MCF 10A (cell line): Measurements from ENCODE around the gene BLOC1S3. TPM values are rescaled to one million over a fixed set of nuclear protein-coding genes. Genes with fewer than 3 reads are reported as not detected.

Experiments used
- BruUV-seq: library from RNA; stranded (reverse); fragments of 400-500 nt; replicated peaks from 2 replicates; lab custom pipeline; 2021; lab: Mats Ljungman, UMichigan
- CTCF ChIA-PET: fragments of 300-600 bp; sonication (Branson Sonifier 250); formaldehyde crosslinking; extraction: SDS; loops from one replicate; lab custom pipeline; 2021; ENCODE audit warnings: antibody characterized with exemption, inconsistent platforms; lab: Yijun Ruan, JAX
- POLR2A ChIA-PET: fragments of 300-600, 350-650 bp; sonication (Branson Sonifier 250); formaldehyde crosslinking; extraction: SDS; loops from one replicate; lab custom pipeline; 2020; ENCODE audit warnings: antibody characterized with exemption, inconsistent platforms; lab: Yijun Ruan, JAX
- DNase-seq: peaks from one replicate; pipeline ENCODE4 v3.0.0-alpha.2; 2018; ENCODE audit not compliant: unreplicated experiment
- H3K27ac Mint-ChIP-seq: one replicate; pipeline ENCODE4 v1.8.0; 2022; ENCODE audit warnings: mild to moderate bottlenecking, low read depth, mixed read lengths; ENCODE audit not compliant: unreplicated experiment
- H3K27me3 Mint-ChIP-seq: one replicate; pipeline ENCODE4 v1.8.0; 2022; ENCODE audit warnings: mixed read lengths; ENCODE audit not compliant: insufficient read depth, unreplicated experiment
- H3K36me3 Mint-ChIP-seq: one replicate; pipeline ENCODE4 v1.8.0; 2022; ENCODE audit warnings: mild to moderate bottlenecking, moderate library complexity, mixed read lengths; ENCODE audit not compliant: insufficient read depth, unreplicated experiment
- H3K4me1 Mint-ChIP-seq: one replicate; pipeline ENCODE4 v1.8.0; 2022; ENCODE audit warnings: mixed read lengths; ENCODE audit not compliant: insufficient read depth, unreplicated experiment
- H3K4me3 Mint-ChIP-seq: one replicate; pipeline ENCODE4 v1.8.0; 2022; ENCODE audit warnings: mild to moderate bottlenecking, moderate library complexity, mixed read lengths; ENCODE audit not compliant: unreplicated experiment
- H3K9me3 Mint-ChIP-seq: one replicate; pipeline ENCODE4 v1.8.0; 2022; ENCODE audit warnings: mixed read lengths; ENCODE audit not compliant: unreplicated experiment
- CTCF ChIP-seq: fragments of 200-600 bp; IDR thresholded peaks from one replicate; pipeline ENCODE4 v1.8.0; 2022; ENCODE audit warnings: antibody characterized with exemption, mild to moderate bottlenecking; ENCODE audit not compliant: unreplicated experiment
- intact Hi-C: fragments of 100-400 bp; cut with micrococcal nuclease; formaldehyde crosslinking; loops from 2 replicates; pipeline ENCODE4 v1.14.1; 2022
- total RNA-seq: library from RNA; stranded (reverse); gene quantifications from 2 replicates; pipeline ENCODE4 v1.2.3, GENCODE V29; 2022

The BLOC1S3 gene
- total RNA-seq, 1 experiment from 2014 or later = 14.0 TPM

DNA sequence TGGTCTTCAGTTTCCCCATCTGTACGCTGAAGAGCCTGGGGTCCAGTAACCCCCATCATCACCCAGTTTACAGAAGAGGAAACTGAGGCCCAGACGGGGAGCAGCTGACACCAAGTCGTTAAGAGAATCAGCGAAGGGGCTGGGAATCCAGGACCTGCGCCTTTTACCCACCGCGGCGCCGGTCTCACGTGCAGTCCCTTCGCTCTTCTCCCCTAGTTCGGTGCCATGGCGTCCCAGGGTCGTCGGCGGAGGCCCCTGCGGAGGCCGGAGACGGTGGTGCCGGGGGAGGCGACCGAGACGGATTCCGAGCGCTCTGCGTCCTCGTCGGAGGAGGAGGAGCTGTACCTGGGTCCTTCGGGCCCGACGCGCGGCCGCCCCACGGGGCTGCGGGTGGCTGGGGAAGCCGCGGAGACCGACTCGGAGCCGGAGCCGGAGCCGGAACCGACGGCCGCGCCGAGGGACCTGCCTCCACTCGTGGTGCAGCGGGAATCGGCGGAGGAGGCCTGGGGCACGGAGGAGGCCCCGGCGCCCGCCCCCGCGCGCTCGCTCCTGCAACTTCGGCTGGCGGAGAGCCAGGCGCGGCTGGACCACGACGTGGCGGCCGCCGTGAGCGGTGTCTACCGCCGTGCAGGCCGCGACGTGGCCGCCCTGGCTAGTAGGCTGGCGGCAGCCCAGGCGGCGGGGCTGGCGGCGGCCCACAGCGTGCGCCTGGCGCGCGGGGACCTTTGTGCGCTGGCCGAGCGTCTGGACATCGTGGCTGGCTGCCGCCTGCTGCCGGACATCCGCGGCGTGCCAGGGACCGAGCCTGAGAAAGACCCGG is 698 bp downstream of the BLOC1S3 start:
- Mint-ChIP-seq H3K27me3 (no peaks in the 10 kb centered on the region), H3K9me3 (no peaks in the 10 kb centered on the region), H3K36me3 (peaks cover 4% of the 10 kb centered on the region), H3K4me3 (peak overlapping the region; percentile 87), H3K27ac (peak overlapping the region; percentile 96), H3K4me1 (peaks cover 27% of the 10 kb centered on the region)
- POLR2A ChIA-PET = interaction anchor here (0.6 to 3.1 kb wide), 27 partner anchors 8 to 448 kb away, joined by 3 to 61 read pairs (median 5); partner anchors contain the start of genes CLASRP, CLPTM1, GEMIN7 and NKPD1
- BruUV-seq = TSS peak; percentile 49
- peak; percentile 42 for DNase-seq
- TF ChIP-seq CTCF = no peak
- intact Hi-C loops = loop anchor here (5.0 kb wide), 1 partner anchor 87 kb away; the partner anchor contains the start of gene PPP1R37
- CTCF ChIA-PET = interaction anchor here (0.6 to 1.7 kb wide), 10 partner anchors 8 to 408 kb away, joined by 3 to 5 read pairs (median 4); partner anchors contain the start of genes EXOC3L2 and PPP1R37

GRCh38 chr19:45179892-45180370 is 1.3 kb downstream of the BLOC1S3 start:
- peak overlapping the region; percentile 87 for H3K4me3 Mint-ChIP-seq
- no peaks in the 10 kb centered on the region for H3K27me3 Mint-ChIP-seq
- TF ChIP-seq CTCF = no peak
- DNase-seq = no peak
- no peak overlapping the region for H3K27ac Mint-ChIP-seq
- ChIA-PET POLR2A (interaction anchor here (0.6 to 3.1 kb wide), 9 partner anchors 7 to 333 kb away, joined by 3 to 61 read pairs (median 11); partner anchors contain the start of gene PPP1R37), CTCF (interaction anchor here (0.6 to 0.7 kb wide), 3 partner anchors 17 to 409 kb away, joined by 3 to 4 read pairs (median 4); no protein-coding TSS in a partner anchor)
- peaks cover 27% of the 10 kb centered on the region for H3K4me1 Mint-ChIP-seq
- H3K36me3 Mint-ChIP-seq = peaks cover 4% of the 10 kb centered on the region
- intact Hi-C loops = loop anchor here (5.0 kb wide), 1 partner anchor 88 kb away; the partner anchor contains the start of gene PPP1R37
- no TSS peak for BruUV-seq
- no peaks in the 10 kb centered on the region for H3K9me3 Mint-ChIP-seq

- CTCF ChIA-PET = interaction anchor here (0.6 to 0.7 kb wide), 3 partner anchors 158 to 288 kb away, joined by 3 read pairs; no protein-coding TSS in a partner anchor
- POLR2A ChIA-PET = interaction anchor here (0.6 to 0.9 kb wide), 2 partner anchors 15 to 229 kb away, joined by 3 read pairs; no protein-coding TSS in a partner anchor
- BruUV-seq = no TSS peak
- H3K36me3 Mint-ChIP-seq = peaks cover 4% of the 10 kb centered on the region
- H3K4me3 Mint-ChIP-seq = peak overlapping the region; percentile 87
- TF ChIP-seq CTCF = no peak
- H3K27ac Mint-ChIP-seq = no peak overlapping the region
- intact Hi-C loops = no loop called here
- H3K4me1 Mint-ChIP-seq = peaks cover 19% of the 10 kb centered on the region
- H3K9me3 Mint-ChIP-seq = no peaks in the 10 kb centered on the region
- no peaks in the 10 kb centered on the region for H3K27me3 Mint-ChIP-seq
- no peak for DNase-seq
These were observed 2.4 kb downstream of the BLOC1S3 start for GRCh38 chr19:45180936-45181335.

- peak overlapping the region; percentile 31 for H3K27ac Mint-ChIP-seq
- H3K9me3 Mint-ChIP-seq = no peaks in the 10 kb centered on the region
These were observed 4.2 kb downstream of the BLOC1S3 start for GRCh38 chr19:45182758-45183157.

More at GRCh38 chr19:45182758-45183157, 4.2 kb downstream of the BLOC1S3 start:
- Mint-ChIP-seq H3K27me3 (no peaks in the 10 kb centered on the region), H3K36me3 (peaks cover 4% of the 10 kb centered on the region), H3K4me1 (peaks cover 19% of the 10 kb centered on the region), H3K4me3 (no peak overlapping the region)
- intact Hi-C loops = no loop called here
- CTCF ChIA-PET = interaction anchor here (0.6 to 1.1 kb wide), 4 partner anchors 15 to 67 kb away, joined by 3 read pairs; no protein-coding TSS in a partner anchor
- no peak for TF ChIP-seq CTCF
- no TSS peak for BruUV-seq
- POLR2A ChIA-PET = interaction anchor here (1.2 kb wide), 1 partner anchor 91 kb away, joined by 4 read pairs; no protein-coding TSS in a partner anchor
- DNase-seq = peak; percentile 64
